Right kidney (tissue), 1 donor: Measurements from ENCODE around the gene GNA14.
"Not testable (repeated sequence)": the region's sequence is repeated elsewhere in the genome, so short reads cannot be mapped to it uniquely, and the experiment has no call there.

Source experiments
- DNase-seq: peaks from one replicate; pipeline ENCODE4 v3.0.0-alpha.2; 2016

GNA14 gene

DNA sequence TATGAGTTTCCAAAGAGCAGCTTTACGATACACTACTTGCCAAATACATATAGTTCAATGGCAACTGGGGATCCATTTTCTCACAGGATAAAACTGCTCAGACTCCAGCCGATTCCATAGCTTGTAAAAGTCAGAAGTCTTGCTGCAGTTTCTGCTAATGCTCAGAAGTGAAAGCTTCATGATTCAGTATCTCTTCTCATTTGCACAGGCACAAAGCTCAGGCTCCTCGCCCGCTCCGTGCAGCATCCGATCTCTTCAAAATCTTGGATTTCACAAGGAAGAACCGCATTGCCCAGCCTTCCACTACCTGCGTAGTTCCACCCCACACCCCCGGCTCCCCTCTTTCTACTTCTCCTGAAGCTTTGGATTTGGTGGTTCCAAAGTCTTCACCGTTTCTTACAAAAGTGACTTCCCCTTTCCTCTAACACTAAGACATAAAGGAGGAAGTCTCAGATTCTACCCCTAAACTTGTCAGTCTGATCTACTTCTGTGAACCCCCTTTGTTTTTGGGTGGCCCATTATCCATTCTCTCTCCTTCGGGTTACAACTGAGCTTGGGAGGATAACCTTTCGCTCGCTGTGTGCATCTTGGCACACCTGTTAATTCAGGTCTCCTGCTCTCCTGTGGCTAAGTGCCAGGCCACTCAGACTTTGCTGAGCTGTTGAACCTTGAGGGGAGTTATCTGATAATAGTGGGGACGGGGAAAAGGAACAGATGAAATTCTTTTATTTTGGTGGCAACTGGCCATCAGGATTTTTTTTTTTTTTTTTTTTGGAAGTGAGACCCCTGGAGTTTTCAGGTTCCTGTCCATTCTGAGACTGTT, 194.1 kb downstream of the GNA14 start:
- DNase-seq = no peak

DNA sequence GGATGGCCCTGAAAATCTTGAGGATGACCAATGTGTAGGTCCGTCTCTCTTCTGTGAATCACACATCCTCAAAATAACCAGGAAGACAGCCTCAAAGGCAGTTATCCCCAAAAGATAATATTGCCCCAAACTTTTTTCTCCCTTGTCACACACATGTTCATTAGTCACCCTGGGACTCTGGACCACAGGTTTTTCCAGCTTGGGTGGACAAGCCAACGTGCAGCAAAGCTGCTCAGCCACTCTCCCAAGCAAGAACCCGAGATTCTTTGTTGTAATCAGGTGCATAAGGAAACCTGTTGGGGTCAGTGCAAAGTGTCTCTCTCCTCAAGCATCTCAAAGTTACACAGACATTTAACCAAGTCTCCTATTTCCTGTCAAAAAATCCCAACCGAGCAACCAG, 196.6 kb downstream of the GNA14 start:
- DNase-seq = no peak

DNA sequence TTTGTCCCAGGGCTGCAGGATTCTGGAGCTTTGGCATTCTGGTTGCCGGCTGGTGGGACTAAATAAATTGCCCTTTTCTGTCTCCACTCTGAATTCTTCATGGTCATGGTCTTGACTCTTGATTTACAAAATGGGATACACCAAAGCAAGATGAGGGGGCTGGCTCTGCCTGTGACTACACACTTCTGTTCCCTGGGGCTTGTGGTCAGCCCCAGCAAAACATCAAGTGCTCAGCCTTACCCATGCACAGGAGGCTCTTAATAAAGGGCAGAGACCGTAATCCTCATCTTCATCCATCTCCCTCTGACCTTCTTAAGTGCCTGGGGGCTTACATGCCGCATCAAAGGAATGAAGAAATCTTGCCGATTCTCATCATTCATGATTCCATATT, 198.0 kb downstream of the GNA14 start:
- no peak for DNase-seq

DNA sequence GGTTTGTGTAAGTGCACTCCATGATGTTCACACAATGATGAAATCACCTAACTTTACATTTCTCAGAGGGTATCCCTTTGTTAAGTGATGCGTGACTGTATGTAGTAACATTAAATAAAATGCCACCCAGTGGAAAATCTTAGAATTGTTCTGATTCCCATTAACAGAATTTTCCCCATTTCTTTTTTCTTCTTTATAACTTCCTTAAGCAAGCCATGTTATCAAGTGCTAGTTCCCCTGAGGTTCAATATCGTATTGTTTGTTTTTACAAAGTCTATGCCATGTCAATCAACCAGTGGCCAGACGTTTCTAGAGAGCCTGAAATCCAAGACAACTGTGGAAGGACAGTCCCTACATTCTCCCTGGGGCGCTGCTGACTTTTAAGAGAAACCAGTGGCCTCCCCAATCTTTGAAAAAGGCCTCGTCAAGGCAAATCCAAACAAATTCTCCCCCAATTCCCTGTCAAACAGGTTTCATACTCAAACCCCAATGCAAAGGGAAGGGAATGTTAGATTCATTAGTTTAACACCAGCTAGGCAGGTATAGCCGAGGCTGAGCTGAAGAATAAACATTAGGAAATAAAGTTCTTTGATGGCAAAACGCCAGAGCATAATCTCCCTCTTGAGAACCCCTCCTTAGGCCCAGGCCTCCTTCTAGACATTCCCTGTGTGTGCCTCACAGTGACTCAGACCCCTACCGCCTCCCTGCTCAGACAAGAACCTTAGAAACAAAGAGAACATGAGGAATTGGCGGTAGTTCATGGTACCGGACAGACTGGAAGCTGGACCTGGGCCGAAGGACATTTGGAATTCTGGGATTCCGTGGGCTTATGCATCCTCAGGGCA, 198.7 kb downstream of the GNA14 start:
- no peak for DNase-seq

DNA sequence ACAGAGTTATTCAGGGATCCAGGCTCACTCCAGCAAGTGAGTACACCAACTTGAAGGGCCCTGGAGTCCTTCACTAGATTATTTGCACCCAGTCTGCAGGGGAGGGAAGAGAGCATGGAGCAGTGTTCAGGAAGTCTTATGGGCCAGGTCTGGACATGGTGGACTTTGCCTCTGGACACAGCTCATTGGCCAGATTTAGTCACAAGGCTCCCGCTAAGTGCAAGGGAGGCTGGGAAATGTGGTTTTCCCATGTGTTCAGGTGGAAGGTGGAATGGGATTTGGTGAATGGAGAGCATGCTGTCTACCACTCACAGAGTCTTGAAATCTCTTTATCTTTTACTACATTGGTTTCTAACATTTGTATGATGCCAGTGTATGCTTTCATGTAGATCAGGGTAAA, 200.5 kb downstream of the GNA14 start:
- no peak for DNase-seq

DNA sequence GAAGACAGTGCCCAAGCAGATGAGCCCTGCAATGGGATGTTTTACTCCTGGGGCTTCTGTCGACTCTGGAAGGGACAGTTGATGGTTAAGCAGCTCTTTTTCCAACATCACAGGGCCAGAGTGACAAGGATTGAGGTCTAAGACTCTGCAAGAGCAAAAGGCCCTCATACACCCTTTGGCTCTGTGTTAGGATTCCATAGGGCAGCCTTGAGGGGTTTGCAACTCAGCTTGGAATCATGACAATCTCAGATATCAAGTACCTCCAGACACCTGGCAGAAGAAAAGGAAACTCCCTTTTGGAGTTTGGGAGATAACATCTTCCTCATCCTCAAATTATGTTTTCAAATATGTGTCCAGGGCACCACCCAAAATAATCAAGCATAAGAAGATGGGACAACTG, 205.7 kb downstream of the GNA14 start:
- no peak for DNase-seq

DNA sequence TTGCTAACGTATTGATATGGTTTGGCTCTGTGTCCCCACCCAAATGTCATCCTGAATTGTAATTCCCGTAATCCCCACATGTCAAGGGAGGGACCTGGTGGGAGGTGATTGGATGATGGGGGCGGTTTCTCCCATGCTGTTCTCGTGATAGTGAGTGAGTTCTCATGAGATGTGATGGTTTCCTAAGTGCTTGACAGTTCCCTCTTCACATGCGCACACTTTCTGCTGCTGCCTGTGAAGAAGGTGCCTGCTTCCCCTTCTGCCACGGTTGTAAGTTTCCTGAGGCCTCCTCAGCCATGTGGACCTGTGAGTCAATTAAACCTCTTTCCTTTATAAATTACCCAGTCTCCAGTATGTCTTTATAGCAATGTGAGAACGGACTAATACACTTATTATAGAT, 207.0 kb downstream of the GNA14 start:
- not testable (repeated sequence) for DNase-seq

DNA sequence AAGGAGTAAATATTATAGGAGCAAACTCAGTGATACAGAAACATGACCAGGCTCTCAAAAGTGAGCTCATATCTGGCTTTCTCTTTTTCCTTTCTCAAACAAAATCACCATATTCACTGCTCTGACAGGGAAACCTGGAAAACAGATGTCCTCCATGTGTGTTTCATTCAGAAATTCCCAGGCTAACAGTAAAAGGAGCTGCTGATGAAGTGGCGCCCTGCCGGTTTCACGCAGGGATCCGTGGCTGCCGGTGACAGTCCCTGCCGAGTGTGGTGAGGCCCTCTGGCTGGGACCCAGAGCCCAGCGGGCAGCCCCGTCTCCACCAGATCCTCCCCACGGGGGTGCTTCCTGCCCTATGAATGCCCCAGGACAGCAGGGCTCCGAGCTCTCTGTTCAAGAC, 208.1 kb downstream of the GNA14 start:
- DNase-seq = no peak

DNA sequence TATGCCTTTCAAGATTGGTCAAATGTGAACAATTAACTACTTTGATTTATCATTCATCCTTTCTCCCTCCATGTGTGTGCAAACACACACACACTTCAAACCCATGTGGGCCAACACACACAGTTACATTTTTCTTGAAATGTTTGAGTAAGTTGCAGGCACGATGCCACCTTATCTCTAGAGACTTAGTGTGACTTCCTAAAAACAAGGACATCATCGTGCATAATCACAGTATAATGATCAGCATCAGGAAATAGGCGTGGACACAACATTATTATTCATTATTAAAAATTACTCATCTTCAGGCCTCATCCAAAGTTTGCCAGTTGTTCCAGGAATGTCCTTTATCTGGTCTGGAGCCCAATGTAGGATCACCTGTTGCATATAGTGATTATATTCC, 209.5 kb downstream of the GNA14 start:
- no peak for DNase-seq

DNA sequence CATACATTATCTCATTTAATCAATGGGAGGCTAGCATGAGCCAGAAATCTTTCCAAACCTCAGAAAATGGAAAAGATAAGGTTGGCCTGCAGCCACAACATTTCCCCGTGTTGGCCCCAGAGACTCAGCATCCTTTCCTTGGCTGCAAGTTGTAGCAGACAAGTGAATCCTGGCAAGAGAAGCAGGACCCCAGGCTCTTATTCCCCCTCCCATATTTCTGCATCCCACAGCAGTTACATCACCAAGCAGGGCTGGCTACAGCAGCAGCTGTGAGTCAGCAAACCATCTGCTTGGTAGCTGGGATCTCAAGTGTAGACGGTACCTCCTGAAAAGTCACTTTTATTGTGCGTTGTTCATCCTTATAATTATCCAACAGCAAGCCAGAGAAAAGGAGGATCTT, 212.4 kb downstream of the GNA14 start:
- DNase-seq = no peak

DNA sequence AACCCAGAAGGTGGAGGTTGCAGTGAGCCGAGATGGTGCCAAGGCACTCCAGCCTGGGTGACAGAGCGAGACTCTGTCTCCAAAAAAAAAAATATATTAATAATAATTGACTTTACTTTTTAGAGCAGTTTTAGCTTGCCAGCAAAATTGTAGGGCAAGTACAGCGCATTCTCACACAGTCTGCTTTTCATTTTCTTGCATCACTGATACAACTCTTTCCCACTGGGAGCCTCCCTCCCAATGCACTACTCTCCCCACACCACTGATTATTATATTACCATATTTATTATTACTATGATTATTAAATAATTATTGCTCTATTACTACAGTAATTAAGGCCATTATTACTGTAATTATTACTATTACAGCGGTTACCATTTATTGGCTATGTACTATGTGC, 212.8 kb downstream of the GNA14 start:
- no peak for DNase-seq

DNA sequence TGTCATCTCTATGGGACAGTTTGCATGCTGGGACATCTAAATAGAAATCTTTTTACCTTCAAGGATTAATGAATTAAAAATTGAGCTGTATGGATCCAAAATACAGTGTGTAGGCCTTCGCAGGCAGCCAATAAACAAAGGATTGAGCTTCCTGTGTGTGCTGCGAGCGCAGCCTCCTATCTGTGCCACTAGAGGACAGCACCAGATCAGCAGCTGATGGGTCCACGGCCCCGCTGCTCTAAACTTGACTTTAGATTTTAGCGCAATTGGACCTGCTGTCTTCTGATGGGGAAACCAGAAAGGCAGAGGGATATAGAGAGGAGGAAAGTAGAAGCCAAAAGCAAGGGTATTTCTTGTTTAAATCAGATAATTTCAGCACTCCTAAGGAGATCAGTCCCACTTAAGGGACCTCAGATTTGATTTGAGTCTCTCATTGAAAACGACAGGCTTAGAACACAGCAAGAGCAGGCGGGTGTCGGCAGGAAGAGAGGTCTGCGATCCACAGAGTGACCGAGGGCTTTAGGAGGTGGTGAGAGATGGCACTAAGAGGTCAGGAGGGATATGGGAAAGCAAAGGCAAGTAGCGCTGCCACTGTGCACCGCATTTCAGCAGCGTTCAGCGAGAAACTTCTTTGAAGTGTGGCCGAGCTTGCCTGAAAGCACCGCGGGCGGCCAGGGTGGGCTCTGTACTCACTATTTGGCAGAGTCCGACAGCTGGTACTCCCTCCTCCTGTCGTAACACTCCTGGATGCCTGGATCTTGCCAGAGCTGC, 214.3 kb downstream of the GNA14 start:
- DNase-seq = peak; percentile 49

DNA sequence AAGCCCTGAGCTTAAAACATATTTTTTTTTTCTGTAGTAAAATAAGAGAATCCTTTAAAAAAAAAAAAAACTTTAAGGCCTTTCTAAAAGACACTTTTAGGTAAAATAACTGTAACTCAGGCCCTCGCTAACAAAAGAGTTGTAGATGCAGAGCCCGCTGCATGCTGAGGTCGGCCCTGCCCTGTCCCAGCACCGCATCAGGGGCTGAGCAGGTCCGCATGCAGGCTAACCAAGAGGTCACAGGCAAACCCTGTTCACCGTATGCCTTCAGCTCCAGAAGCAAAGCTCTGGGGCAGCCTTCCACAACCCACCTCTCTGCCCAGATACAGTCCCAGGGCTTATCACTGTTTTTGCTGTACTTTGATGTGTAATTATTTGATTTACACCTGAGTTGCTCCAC, 216.1 kb downstream of the GNA14 start:
- no peak for DNase-seq

DNA sequence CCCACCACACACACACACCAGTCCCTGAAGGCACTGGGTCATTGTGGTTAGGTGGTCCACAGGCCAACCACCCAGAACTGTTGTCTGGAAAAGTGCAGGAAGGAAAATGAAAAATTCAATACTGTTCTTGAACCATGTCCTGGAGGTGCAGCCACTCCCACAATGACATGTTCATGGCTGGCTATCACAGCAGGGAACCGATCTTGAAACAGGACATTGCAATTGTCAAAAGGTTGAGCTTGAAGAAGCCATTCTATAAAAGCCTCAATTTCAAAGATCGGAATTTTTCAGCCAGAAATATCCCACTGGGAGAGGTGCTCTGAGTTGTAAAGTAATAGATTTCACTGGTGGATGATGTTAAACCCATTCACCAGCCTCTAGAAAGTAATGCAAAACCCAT, 218.2 kb downstream of the GNA14 start:
- no peak for DNase-seq

DNA sequence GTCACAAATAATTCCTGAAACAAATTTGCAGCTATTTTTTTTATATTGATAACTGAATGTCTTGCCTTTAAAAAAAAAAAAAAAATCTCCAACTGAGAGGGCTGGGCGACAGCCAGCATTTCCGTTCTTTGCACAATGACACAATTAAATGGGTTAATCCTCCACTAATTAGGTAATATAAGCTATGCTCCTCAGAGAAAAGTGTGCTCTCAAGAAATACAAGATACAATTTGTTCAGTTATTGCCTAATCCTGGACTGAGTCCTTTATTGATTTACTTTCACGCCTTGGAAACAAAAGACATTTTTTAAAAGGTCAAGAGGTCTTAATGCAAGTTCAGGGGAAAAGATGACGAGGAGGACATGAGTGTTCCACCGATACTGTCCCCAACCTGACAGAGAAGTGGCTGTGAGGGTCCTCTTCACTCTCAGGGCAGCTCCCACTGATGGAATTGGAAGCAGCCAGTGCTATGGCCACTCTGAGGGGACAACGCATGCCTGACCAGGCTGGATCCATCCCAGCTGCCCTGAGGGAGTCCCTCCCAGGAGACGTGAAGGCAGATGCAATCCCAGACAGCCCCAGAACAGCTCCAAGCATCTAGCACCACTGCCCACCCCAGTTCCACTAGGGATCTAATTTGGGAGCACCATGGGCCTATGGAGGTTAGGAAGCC, 220.7 kb downstream of the GNA14 start:
- no peak for DNase-seq

DNA sequence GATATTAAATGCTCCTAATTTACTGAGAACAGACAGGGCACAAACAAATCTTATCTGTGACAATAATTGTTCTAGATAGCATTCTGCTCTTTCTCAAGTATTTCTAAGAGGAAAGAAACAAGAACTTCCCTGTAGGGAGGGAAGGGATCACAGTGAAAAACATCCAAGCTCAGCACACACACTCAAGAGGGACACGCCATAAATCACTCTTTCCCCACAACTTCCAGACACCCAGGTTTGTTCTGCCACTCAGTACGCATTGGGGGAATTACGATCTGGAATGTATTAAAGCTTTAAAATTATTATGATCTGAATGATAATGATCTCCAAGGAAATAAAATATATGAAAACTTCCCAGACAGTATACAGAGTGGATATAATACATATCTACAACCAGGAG, 221.4 kb downstream of the GNA14 start:
- DNase-seq = no peak

DNA sequence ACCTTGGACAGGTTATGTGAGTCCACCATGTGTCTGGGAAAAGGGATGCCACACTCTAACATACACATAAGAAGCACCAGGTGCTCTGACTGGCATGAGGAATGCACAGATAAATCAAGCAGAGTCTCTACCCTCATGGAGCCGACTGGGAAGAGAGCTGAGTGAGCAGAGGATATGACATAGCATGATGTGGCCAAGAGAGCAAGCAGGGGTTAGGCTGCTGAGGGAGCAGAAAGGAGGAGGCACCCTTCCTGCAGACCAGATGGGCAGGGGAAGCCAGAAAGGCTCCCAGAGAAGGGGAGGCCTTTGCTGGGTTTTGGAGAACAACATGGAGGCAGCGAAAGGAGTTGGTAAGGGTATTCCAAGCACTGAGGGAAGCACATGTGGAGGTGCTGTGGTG, 223.1 kb downstream of the GNA14 start:
- no peak for DNase-seq

DNA sequence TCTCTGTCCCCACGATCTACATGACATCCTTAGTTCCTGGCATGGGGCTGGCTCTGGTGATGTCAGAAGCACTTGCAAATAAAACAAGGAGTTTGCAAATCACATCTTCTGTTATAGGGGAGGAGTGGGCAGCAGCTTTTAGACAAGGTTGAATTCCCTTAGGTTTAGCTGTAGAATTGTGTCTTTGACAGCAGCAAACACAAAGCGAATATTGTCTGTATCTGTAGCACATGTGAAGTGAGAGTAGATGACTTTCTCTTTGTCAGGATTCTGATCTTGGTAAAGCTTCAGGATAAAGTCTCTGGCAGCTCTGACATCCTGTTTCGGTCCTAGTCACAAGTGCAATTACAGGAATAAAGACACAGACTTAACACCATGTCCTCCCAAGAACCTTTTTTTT, 224.3 kb downstream of the GNA14 start:
- DNase-seq = no peak

DNA sequence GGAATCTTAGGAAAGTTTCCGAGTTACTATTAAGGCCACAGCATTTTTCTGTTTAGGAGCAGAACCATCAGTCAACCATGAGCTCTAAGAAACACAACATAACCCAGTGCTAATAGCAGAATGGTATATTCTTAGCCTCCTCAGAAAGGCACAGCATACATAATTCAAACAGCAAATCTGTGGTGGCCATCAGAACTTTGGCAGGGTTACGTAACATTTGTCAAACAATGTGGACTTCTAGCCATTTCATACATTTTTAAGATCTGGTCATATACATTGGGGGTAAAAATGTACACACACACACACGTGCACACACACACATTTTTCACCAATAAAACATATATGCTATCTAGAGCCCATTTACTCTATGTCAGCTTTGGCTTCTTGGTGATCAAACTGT, 225.2 kb downstream of the GNA14 start:
- no peak for DNase-seq

DNA sequence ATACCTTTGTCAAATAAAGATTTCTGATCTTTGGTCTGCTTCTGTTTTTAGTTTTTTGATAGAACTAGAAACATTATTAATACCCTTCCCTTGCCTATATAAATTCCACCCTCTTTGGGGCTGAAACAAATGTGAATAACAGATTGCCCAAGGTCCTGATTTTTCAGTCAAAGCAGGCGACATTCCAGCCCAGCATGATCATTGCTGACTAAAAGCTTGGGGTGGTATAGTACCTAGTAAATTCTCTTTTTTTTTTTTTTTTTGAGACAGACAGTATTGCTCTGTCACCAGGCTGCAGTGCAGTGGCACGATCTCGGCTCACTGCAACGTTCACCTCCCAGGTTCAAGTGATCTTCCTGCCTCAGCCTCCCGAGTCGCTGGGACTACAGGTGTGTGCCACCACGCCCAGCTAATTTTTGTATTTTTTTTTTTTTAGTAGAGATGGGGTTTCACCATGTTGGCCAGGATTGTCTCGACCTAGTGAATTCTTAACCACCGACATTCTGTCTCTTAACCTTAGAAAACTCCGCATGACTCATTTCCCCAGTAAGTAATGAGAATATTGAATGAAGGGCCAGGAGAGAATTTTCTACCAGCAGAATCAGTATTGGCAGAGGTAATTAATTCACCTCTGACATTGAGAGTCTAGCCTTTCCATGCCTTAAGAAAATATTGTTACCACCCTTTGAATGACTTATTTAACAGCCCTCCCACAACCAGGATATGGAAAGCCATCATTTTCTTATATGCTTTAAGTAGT, 226.4 kb downstream of the GNA14 start:
- DNase-seq = no peak

DNA sequence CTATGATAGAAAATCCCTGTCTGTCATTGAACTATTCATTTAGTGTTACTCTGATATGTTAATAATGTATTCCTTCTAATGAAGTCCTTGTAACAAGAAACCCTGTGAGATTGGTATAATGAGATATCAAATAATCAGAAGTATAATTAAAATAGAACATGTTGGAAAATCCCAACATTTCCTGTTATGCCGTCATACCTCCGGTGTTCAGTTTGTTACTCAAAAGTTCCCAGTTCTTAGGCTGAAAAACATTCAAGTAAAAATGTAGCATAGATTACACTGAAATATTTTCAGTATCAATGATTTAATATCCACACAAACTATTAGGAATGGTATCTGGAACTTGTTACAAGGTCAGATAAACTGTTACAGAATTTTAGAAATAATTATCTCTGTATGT, 227.5 kb downstream of the GNA14 start:
- DNase-seq = no peak

DNA sequence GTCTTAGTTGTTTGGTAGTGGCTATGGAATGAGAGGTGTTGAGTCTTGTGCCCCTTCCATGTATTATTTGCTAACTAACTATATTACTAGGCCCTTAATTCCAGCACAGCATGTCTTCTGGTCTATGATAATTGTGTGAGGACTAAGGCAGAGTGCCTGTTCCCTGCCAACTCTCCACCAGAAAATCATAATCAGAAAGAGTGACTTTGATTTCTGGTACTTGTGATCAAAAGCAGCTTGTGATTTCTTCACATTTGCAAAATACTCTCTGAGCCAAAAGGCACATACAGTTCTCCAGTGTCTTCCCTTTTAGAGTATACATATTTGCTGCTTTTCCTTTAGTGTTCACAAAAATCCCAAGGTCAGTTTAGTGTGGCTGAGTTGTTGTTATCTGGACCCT, 229.9 kb downstream of the GNA14 start:
- DNase-seq = no peak
